Jurkat, Clone E6-1 (cell line): ENCODE data around the gene DNAAF3.
"Not testable (repeated sequence)": the region's sequence is repeated elsewhere in the genome, so short reads cannot be mapped to it uniquely, and the experiment has no call there.

Experiments
- DNase-seq: peaks from one replicate; pipeline ENCODE4 v3.0.0-alpha.2; 2011; ENCODE audit warnings: low read depth, low spot score
- H3K4me3 ChIP-seq: 2 replicates; pipeline ENCODE4 v1.5.1; 2011; ENCODE audit warnings: mild to moderate bottlenecking, low read length, control low read depth, moderate library complexity

DNAAF3 gene

DNA sequence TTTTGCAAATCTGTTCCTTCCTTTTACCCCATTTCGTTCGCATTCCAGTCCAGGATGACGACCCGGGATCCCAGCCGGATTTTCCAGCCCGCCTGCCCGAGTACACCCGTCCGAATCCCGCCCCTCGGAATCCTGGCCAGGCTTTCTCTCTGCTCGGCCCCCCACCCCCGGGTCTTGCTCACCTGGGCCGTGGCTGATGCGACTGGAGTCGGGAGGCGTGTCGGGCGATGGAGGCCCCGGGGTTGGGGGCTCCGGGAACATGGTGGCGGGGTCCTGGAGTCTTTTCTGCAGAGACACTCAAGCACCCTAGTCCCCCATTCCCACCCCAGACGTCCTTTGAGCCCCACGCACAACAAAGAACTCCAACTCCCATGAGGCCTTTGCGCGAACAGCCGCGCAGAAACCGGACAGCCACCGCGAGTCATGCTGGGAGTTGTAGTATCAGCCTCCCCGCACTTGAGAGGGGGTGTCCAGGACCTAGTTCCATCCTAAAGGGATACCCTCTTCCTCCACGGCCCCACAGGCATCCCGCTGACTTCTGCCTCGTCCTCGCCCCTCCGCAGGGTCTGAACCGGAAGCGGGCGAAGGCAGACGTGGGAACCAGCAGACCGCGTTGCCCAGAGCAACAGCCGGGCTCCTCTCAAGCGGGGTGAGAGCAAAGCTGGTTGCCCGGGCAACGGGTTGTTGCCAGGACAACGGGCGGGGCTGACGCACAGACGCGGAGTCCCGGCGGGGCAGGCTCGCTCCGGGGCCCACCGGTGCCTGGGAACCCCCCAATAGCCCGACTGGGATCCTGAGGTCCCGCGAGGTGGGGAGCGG is 12.6 kb upstream of the DNAAF3 start:
- peak overlapping the region; percentile 62 for H3K4me3 ChIP-seq
- DNase-seq, result peak; percentile 94

DNA sequence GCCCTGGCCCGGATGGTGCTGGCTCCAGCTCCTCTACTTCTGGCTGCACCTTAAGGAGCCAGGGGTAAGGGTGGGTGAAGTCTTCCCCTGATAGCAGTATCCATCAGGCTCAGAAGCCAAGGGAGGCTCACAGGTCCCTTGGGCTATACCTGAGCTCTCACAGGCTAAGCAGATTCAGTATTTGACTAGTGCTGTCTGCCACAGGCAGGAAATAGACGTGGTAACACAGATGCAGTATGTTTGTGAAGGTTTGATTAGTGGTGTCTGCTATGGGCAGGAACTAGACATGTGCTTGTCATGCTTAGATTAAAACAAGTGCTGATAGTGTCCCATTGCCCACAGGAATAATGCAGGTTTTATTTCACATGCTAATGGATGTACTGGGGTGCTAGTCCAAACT is 9.7 kb upstream of the DNAAF3 start:
- no peak overlapping the region for H3K4me3 ChIP-seq
- DNase-seq, result peak; percentile 69

DNA sequence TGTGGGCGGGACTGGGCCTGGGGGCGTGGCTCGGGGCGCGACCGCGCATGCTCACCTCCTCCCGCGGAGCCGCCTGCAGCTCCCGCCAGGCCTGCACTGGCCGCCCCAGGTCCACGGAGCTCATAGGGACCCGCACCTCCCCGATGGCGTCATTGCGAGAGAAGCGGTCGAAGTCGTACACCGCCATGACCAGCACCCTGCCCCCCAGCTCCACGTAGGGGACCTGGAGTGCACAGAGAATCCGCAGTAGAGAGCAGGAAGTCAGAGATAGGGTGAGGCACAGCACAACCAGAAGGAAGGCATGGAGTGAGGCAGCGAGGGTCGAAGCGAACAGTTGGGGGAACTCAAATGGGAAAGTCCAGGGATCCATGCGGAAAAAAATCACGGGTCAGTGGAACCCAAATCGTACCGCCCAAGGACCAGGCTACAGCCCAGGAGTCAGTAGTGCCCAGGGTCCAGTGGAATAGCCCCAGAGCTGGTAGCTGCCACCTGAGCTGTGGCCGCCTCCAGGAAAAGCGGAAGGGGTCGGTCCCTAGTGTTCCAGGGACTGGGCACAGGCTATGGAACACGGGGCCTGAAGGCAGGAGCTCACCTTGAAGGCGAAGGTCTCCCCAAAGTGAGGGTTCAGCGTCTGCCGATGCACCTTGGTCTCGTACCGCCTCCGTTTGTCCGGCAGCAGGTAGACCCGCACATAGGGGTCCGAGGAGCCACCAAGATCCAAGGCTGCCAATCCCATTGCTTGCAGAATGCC is 8.9 kb upstream of the DNAAF3 start:
- no peak overlapping the region for H3K4me3 ChIP-seq
- DNase-seq, result no peak

DNA sequence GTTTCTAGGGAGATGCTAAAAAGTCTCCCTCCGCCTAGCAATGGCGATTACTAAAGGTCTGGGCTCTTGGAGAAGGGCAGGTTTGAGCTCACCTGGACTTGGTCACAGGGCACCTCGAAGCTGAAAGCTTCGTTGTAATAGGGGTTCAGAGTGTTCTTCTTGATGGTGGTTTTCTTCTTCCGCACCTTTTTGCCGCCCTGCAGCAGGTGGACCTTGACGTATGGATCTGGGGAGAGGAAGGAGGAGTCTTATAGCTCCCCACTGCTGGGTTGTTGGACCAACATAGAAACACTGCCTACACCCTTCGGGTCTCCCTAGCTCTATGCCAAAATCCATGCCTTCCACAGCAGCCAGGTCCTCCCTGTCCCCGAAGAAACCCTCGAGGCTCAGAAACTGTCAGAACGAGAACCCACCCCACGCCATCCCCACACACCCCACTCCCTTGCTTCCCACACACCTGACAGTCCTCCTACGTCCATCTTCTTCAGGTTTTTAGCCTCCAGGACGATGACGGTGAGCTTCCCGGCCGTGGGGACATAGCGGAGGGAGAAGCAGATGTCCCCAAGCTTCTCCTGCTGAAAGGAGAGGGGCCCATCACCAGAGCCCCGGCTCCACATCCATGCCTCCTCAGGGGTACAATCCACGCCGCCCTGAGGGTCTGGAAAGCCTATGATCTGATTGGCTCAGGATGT is 8.2 kb upstream of the DNAAF3 start:
- H3K4me3 ChIP-seq, result peak overlapping the region; percentile 51; the same call in 1 of the 2 replicates
- DNase-seq, result no peak

DNA sequence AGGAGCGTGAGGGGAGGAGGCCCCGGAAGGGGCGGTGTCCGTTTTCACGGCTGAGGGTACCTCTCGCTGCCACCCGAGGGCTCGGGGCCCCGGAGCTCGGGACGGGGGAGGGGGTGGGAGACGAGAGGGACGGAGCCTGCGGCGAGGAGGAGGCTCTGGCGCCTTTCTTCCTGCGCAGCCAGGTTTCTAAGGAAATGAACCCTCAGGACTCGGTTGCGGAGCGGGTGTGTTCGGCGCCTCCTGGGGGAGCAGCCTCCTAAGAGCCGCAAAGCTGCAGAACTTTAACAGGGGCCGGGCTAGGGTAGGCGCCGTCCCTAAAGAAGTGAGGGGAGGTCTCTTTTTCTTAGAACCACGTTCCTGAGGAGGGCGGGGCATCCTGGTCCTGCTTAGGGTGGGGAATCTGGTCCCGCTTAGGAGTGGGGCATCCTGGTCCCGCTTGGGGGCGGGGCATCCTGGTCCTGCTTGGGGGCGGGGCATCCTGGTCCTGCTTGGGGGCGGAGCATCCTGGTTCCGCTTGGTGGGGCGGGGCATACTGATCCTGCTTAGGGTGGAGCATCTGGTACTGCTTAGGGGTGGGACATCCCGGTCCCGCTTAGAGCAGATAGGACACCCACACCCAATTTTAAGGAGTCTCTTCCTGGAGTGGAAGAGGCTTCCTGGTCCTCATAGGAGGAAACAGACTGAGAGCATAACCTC is 7.4 kb upstream of the DNAAF3 start:
- peak overlapping the region; percentile 51 for H3K4me3 ChIP-seq
- DNase-seq, result no peak

DNA sequence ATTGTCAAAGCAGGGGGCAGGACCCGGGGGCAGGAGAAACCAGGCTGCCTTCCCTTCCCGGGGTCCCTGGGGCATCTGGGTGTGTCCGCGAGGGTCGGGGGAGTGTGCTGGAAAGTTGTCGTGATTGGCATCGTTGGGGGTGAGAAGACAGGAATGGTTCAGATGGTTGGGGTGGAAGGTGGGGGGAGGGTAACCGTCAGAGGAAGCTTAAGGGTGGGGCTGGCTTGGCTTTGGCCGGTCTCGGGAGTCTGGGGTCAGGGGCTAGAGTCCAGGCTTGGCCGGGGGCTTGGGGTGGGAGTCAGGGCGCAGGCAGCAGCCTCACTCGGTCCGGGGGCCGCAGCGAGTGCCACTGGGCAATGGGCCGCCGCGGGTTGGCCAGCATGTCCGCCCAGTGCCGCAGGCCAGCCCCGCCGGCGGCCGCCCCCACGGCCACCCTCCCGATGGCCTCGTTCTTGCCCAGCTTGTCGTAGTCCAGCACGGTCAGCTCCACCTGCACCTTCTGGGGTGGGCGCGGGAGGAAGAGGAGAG is 6.8 kb upstream of the DNAAF3 start:
- peak overlapping the region; percentile 51 for H3K4me3 ChIP-seq
- DNase-seq, result no peak

DNA sequence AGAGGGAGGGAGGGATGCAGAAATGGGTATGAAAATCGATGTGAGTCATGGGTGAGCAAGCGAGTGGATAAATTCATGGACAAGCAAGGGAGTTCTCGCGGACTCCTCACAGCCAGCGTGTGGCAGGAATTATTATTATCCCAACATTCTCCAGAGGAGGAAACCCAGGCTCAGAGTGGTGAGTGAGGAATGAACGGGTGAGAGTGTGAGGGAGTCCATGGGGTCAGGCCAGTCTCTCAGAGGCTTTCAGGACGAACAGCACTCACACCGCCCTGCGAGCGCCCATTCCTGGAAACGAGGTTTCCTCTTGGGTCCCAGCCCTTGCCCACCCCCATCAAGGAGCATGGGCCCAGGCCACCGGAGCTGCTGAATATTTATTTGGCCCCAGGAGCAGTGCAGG is 6.3 kb upstream of the DNAAF3 start:
- no peak for DNase-seq
- no peak overlapping the region for H3K4me3 ChIP-seq

DNA sequence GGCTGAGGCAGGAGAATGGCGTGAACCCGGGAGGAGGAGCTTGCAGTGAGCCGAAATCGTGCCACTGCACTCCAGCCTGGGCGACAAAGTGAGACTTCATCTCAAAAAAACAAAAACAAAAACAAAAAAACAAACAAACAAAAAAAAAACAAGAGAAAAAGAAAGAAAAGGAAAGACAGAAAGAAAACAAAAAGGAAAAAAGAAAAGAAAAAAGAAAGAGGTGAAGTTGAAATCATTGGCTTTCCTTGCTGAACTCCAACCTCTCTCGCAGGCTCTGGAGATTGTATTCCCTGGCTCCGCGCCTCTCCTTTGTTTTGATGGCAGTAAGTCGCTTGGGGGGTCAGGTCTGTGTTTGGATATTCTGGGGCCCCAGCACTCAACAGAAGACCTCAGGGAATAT is 5.9 kb upstream of the DNAAF3 start:
- not testable (repeated sequence) for DNase-seq, H3K4me3 ChIP-seq

DNA sequence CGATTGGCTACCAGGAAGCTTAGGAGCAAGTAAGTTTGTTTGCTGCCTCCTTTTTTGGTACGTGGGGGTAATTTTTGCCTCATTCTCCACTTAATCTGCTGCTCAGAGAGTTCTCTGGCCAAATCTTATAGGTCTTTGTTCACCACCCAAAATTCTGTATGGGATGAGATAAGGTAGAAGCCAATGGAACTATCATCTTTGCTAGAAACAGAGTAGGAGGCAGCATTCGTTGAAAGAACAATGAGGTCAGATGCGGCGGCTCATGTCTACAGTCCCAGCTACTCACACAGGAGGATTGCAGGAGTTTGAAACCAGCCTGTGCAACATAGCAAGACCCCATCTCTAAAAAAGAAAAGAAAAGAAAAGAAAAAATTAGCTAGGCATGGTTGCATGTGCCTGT is 5.0 kb upstream of the DNAAF3 start:
- no peak overlapping the region for H3K4me3 ChIP-seq
- DNase-seq, result no peak

DNA sequence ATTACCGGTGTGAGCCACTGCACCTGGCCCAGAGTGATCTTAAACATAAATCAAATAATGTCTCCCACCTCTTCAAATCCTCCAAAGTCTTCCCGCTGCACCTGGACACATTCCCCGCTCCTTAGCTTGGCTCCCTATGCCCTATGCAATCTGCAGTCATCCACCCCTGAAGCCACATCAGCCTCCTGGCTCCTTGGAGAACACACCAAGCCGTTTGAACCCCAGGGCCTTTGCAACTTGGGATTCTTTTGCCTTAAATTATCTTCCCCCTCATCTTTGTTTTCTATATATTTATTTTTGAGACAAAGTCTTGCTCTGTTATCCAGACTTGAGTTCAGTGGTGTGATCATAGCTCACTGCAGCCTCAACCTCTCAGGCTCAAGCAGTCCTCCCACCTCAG is 2.7 kb upstream of the DNAAF3 start:
- DNase-seq, result no peak

DNA sequence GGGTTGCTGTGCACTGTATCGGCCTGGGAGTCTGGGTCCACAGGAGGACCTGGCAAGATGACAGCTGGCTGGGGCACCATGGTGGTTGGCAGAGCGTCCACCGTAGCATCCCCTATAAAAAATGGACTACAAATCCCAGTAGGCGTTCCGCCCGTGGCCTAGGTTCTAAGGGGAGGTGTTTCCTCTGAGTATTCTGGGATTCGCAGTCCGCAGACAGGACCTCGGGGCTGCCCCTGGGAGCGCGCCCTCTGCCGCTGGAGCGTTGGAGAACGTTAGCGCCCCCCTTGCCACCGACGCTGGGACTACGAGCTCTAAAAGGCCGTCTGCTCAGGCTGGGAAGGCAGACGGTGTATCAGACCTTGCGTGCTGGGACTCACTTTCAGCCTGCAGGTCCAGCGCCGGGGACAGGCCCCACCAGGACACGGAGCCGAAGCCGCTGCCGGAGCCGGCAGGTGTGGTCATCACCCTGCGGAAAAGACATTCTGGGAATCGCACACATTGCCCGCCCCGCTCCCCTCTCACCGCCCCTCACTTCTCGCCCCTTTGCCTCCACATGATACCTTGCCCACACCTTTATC is 372 bp downstream of the DNAAF3 start:
- DNase-seq, result no peak
- peak overlapping the region; percentile 61 for H3K4me3 ChIP-seq

More for the DNA sequence above, 2.7 kb upstream of the DNAAF3 start:
- H3K4me3 ChIP-seq, result no peak overlapping the region

DNA sequence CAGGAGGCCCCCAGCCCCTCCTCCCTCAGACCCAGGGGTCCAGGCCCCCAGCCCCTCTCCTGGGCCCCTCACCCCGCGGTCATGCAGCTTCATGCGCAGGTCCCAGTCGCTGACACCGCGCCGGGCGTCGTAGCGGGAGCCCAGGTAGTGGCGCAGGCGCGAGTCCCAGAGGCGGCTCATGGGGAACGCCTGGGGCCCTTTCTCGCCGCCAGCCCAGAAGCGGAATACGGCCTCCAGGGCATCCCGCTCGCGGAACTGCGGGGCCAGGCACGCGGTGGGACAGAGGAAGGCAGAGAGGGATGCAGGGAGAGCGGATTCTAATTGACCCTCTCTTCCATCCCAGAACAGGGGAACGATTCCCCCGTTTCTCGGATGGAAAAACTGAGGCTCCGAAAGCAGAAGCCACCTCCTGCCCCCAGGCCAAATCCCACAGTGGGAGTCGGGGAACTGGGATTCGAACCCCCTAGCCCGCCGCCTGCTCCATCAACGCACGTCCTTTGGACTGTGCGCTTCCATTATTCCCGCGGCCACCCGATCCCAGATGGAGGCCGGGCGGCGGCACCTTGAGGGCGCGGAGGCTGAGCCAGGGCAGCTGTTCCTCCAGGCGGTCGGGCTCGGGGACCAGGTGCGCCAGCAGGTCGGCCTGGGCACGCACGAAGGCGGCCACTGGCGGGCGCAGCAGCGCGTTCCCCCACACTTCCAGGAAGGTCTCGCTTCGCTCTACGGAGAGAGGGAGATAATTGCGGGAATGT is 4.7 kb downstream of the DNAAF3 start:
- no peak overlapping the region for H3K4me3 ChIP-seq
- DNase-seq, result no peak

DNA sequence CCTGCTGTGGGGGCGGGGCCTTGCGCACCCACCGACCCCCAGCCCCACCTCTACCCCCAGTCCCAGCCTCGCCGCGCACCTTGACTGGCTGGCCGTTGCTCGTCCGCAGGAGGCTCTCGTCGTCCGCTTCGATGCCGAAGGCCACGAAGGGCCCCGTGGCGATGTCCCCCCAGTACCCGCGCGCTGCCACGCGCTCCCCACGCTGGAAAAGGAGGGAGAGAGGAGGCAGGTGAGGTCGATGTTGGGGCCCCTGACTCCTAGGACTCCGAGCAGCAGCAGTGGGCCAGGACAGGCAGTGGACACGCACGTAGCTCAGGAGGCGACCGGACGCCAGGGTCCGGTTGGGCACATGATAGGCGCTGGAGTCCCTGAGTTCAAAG is 5.4 kb downstream of the DNAAF3 start:
- no peak for DNase-seq
- H3K4me3 ChIP-seq, result no peak overlapping the region

DNA sequence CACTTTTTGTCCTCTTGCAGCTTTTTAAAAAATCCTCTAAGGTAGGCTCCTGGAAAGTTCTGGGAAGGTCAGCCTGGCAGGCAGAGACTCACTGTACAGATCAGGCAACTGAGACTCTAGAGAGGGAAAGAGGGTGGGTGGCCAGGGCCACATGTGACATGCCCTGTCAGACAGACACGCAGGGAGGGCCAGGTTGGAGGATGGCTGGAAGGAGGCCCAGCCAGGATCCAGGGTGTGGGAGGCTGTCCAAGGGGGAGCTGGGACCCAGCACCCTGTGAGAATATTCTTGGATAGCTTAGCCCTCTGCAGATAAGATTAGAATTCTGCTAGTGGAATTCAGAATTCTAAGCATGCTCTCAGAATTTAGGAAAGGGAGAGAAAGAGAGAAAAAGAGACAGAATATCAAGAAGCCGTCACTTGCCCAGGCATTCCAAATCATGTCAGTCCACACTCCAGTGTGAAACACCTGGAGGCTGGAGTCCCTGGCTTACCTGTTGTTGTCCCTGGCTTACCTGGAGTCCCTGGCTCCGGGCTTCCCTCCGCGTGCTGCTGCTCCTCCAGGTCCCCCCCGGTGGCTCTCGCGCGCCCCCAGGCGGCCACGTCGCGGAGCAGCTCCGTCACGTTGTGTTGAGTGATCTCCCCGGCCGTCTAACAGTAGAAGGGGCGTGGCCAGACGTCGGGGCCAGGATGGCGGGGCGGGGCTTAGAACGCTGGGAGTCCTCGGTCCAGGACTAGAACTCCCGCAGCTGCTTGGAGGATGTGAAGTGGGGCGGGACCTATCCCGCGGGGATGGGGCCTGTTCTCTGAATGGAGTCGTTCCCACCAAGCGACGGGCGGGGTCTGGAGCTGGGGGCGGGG is 6.1 kb downstream of the DNAAF3 start:
- peak; percentile 82 for DNase-seq
- H3K4me3 ChIP-seq, result no peak overlapping the region

DNA sequence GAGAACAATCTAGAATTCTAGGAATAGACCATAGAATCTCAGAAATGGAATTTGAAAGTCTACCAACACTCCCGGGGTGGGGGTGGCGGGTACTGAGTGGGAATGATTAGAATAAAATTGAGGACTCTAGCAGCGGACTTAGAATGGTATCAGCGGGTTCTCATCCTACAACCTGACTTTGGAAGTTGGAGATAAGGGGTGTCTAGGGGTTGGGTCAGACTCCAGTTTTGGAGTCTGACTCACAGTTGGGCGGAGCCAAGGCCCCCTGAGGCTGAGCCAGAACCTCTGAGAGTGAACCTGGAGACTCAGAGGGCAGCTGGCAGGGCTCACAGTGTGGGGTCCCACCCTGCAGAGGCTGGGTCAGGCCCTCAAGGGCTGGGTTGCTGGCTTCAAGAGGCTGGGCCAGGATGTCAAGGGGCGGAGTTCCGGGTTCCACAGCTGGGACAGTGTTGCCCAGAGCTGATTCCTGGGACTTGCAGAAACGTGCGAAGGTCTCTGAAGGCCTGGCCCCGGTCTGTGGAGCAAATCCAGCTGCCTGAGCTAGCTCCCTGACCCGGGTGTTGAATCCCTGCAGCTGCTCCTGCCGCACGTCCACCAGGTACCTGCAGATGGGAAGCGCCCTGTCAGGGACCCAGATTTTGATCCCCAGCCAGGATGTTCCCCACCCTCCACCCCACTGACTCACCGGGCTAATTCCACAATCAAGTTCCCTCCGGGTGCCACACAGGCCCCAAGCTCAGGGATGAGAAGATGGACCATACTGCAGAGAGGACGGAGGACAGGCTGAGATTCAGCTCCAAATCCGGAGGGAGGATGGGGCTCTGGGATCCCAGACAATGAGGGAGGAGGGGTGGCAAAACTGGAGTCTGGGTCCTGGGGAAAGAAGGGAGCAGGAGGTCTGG is 7.3 kb downstream of the DNAAF3 start:
- H3K4me3 ChIP-seq, result no peak overlapping the region
- no peak for DNase-seq

DNA sequence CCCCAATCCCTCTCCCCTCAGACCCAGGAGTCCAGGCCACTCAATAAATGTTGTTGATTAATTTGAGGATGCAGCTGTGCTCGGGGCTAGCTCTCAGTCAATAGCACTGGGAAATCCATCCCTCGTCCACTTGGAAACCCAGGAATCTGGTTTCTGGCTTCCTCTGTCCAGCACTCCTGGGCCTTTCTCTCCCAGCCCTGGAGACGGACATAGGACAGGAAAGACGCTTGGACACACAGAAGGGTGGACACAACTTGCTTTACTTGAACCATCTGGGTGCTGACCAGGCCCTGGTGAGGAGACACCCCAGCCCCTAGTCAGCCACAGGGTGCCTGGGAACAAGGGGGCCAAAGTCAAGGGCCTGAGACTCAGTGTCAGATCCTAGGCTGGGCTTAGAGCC is 8.0 kb downstream of the DNAAF3 start:
- no peak for DNase-seq
- no peak overlapping the region for H3K4me3 ChIP-seq
